Measurements from ENCODE around the gene OR4N5.

- TF ChIP-seq CTCF (IDR thresholded peaks at IDR 0.05; ENCODE audit: low read length), result no peak
- no peak for TF ChIP-seq EZH2 (optimal IDR thresholded peaks at IDR 0.05; ENCODE audit: low read depth, low read length)
- no peak for TF ChIP-seq EZH2phosphoT487 (IDR thresholded peaks at IDR 0.05; ENCODE audit: low read length)
Measured at GRCh38 chr14:20092050-20092449, 46.6 kb upstream of the OR4N5 start.
